Dedifferentiated amniotic fluid mesenchymal stem cell (primary cell): ENCODE data around the gene CFAP299.
"Not testable (repeated sequence)": the region's sequence is repeated elsewhere in the genome, so short reads cannot be mapped to it uniquely, and the experiment has no call there.

Experiments
- DNase-seq: peaks from one replicate; pipeline ENCODE4 v3.0.0-alpha.2; 2016; ENCODE audit errors: extremely low spot score

The CFAP299 gene

DNA sequence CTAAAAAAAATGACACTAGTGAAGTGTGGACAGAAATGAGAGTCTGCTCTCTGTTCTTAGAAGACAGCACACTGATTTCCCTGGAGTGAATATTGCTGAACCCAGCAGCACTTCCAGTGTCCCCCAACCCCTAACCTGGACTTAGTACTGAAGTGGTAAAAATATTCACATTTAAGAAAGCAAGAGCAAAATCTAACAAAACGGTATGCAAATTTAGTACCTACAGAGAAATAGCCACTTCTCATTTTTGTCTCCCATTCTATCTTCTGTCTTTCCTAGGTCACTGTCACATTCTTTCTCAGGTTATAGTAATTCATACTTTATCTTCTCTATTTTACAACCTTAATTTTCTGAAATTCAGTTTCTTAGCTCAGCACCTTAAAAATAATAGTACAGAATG, 274.7 kb downstream of the CFAP299 start:
- DNase-seq = no peak

DNA sequence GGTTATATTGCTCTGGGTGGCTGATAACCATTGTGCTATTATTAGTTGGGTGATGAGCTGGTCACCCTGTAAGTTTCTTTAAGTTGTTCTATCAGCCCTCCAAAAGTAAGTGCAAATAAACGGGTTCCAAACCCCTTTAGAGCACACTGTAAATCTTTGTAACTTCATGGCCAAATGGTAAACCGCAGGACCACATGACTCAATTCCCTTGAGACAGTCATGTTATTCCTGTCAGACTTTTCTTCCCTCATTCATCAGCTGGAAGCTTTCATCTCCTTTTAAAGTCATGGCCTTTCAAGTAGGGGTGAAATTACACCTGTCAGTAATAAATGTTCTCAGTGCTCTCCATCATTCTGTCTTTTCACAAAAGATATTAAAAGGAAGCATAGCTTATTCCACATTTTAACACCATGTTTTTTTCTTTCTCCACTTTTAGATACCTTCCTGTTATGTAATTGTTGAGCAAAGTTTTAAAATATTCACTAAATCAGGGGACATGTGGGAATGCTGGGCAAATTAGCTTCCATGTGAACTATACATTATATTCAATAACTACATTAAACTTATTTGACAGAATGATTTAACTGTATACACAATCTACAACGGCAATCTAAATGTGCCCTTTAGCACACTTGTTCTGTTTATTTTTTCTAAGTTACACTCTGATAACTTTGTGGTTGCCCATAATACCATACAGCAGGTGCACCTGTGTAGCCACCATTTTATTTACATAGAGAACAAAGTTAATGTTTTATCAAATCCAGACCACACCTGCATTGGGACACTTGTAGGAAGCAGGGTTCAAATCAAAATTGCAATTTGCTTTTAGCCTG, 275.5 kb downstream of the CFAP299 start:
- no peak for DNase-seq

- no peak for DNase-seq
Measured at GRCh38 chr4:80611678-80611979, 276.1 kb downstream of the CFAP299 start.

DNA sequence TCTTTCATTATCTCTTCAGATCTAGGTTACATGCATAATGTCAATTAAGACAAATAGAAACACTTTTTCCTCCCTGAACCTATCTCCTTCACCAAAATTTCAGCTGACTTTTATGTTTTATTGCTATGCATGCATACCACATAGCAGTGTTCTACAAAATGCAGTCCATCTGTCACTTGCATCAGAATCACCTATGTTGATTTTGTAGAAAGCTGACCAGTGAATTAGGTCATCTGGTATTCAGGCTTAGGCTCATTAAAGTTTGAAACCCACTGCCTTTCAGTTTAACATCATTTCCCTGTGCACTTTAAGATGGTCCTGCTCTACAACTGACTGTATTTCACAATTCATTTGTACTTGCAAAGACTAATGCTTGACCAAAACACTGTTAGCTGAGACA, 277.9 kb downstream of the CFAP299 start:
- DNase-seq = no peak

GRCh38 chr4:80614319-80614718, 278.8 kb downstream of the CFAP299 start:
- DNase-seq = no peak

DNA sequence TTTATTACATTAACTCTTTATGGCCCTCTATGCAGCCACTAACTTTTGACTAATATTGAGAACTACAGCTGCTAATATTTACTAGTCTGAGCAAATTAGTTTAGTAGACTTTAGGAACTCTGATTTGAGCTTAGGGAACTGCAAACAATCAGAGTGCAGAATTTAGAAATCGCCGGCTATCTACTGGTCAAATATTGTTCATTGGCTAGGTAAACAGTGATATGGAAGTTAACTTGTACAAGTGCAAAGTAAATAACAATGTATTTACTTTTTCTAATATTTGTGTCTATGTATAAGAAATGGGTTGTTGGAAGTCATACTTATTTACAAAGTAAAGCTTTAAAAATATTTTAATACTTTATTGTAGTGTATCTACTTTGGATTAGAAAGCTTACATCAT, 279.6 kb downstream of the CFAP299 start:
- no peak for DNase-seq

- no peak for DNase-seq
Measured at GRCh38 chr4:80619070-80619674, 283.6 kb downstream of the CFAP299 start.

DNA sequence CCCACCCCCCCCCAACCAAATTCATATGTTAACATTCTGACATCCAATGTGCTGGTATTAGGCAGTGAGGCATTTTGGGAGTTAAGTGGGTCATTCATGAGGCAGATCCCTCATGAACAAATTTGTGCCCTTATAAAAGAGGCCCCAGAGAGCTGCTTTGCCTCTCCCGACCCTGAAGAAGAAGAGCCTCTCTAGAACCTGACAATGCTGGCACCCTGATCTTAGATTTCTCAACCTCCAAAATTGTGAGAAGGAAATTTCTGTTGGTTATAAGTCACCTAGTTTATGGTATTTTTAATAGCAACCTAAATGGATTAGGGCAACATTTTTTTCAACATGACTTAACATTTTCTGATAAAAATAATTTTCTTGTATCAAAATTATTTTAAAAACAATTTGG, 296.3 kb downstream of the CFAP299 start:
- DNase-seq = no peak

DNA sequence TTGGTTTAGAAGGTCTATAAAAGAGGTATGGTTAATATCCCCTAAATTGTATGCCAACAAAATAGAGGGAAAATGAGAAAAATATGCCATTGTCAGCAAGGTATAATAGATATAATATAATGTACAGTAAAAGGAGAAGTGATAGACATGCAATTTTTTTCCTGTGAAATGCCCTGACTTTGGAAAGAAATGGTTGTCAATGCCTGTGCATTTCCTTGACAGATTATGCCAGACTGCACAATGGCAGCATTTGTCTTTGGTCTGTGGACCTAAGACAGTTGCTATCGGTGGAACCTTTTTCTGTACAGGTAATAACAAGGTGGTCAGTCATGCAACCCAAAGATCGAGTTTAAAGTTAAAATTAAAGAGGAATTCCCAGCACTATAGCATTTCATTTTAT, 301.7 kb downstream of the CFAP299 start:
- no peak for DNase-seq

- no peak for DNase-seq
Measured at GRCh38 chr4:80646061-80646460, 310.5 kb downstream of the CFAP299 start.

DNA sequence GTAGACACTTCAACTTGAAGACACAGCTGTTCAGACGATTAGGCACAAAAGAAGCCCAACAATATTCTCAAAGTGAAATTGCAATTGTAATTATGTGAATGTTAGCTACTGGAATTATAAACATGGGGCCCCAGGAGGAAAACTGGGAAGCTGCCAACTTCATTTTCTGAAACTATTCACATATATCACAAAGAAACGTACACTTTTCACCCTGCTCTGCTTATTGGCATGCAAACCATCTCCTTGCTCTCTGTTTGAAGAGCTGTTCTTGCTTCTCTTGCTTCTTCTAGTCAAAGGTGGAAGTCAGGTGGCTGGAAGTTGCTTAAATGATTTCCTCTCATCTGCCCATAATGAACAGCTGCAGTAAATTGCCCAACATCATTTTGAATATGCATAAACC, 320.1 kb downstream of the CFAP299 start:
- no peak for DNase-seq

DNA sequence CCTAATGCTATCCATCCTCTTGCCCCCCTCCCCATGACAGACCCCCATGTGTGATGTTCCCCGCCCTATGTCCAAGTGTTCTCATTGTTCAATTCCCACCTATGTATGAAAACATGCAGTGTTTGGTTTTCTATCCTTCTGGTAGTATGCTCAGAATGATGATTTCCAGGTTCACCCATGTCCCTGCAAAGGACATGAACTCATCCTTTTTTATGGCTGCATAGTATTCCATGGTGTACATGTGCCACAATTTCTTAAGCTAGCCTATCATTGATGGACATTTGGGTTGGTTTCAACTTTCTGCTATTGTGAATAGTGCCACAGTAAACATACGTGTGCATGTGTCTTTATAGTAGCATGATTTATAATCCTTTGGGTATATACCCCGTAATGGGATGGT, 334.6 kb downstream of the CFAP299 start:
- not testable (repeated sequence) for DNase-seq

- no peak for DNase-seq
Measured at GRCh38 chr4:80678413-80678812, 342.9 kb downstream of the CFAP299 start.

- no peak for DNase-seq
Measured at GRCh38 chr4:80680934-80681333, 345.4 kb downstream of the CFAP299 start.

- peak; percentile 22 for DNase-seq
Measured at GRCh38 chr4:80685214-80685613, 349.7 kb downstream of the CFAP299 start.

DNA sequence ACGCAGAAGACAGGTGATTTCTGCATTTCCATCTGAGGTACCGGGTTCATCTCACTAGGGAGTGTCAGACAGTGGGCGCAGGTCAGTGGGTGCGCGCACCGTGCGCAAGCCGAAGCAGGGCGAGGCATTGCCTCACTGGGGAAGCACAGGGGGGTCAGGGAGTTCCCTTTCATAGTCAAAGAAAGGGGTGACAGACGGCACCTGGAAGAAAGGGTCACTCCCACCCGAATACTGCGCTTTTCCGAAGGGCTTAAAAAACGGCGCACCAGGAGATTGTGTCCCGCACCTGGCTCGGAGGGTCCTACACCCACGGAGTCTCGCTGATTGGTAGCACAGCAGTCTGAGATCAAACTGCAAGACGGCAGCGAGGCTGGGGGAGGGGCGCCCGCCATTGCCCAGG, 352.2 kb downstream of the CFAP299 start:
- not testable (repeated sequence) for DNase-seq

DNA sequence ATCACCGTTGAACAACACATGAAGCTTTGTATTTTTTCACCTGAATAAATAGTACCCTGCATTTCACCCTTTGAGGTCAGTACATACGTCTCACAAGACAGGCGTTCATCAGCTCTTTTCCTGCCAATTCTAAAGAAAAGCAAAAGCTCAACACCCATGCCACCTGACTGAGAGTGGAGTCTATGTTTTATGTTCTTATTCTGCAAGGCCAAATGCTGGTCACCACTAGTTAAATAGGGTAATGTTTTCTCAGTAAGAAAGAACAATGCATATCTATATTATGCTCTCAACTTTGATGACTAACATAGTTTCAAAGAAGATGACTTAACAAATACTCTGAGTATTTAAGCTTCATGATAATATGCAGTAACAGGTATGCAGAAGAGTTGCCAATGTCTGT, 358.6 kb downstream of the CFAP299 start:
- no peak for DNase-seq

GRCh38 chr4:80705311-80705710, 369.8 kb downstream of the CFAP299 start:
- DNase-seq = no peak

DNA sequence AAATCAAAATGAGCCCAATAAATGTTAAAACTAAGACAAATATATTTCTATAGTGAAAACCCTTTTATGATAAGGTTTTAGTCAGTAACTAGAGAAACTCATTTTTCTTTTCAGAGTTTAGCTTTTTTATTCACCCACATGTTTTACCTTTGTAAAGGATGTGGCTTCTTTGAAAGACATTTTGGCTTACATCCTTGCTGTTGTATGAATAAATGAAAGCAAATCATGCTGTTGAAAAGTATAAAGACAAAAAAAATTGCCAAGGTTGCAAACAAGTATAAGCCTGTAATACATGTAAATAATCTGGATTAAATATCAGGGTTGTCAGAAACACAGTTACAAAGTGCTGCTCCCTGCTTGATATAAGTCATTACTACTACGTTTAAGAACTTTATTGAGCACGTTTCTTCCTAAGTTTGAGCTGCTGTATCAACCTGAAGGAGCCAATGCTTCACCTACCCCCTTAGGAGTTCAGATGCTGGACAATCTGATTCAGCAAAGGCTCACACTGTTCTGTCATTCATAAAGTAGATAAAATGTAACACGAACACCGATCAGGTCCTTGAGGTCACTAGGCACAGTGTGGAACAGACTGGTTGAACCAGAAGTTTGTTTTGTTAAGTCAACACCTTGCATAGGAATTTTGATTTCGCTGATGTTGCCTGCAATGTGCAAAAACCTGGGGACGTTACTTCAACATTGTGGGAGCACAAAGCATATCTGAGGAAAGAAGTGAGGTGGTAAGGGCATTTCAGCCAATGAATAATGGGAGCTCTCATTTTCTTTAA, 373.7 kb downstream of the CFAP299 start:
- no peak for DNase-seq

DNA sequence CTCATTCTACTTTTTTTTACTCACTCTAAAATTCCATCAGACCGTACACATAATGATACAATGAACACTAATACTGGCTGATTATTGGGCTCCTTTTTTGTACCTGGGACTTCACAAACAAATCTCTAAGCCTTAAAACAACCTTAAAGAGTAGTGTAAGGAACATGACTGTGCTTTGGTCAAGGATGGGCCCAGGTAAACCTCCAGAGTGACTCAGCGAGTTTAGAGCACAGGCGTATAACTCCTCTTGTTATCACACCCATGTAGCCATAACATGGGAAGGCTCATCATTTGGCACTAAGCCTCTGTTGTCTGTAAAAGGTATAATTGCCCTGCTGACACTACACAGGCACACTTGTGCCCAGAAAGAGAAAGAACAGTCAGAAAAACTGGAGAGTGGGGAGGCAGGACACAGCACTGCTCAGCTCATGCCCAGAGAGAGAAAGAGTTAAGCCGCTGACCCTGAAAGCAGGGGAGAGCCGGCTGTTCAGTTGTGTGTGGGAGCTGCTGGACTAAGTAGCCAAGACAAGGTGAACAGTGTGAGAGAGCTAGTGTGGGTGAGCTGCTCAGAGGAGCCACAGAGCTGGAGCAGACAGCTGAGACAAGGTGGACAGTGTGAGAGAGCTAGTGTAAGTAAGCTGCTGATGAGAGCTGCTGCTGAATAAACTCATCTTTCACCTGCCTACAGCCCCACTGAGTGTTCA, 375.4 kb downstream of the CFAP299 start:
- DNase-seq = no peak

DNA sequence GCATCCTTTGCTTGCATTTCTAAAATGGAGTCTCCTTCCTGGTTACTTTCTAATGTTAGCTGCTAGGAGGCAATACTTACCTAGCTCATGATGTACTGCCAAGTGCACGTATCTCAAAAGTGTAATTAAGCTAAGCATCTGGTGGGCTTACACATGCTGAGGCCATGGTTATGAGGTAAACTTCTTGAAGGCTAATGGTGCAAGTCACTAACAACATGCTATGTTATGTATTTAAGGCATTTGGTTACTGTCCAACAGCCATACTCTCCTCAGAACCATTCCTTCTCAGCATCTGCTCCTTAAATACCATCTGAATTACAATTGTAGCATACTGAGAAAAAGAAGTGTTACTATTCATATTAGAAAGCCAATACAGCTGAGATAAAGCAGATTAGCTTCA, 376.4 kb downstream of the CFAP299 start:
- no peak for DNase-seq

- DNase-seq = no peak
Measured at GRCh38 chr4:80713409-80713808, 377.9 kb downstream of the CFAP299 start.
